ENCODE data around the gene LILRB3.
"Not testable (repeated sequence)": the region's sequence is repeated elsewhere in the genome, so short reads cannot be mapped to it uniquely, and the experiment has no call there.

The LILRB3 gene

DNA sequence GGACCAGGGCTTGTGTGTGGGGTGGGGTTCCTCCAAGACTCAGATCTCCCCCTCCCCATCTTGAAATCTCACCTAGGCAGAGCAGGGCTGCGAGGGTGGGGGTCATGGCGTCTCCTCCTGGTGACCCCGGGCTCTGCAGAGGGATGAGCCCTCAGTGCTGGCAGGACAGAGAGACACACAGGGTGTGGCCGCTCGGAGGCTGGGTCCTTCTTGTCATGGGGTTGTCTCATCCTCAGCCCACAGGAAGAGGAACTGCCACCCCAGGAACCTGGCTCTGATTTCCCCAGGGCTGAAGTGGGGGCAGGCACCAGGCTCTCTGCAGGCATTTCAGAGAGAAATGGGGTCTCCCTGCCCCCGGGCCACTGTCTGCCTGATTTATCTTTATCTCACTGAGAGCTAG is 19.8 kb upstream of the LILRB3 start, which contains the start of gene LILRA6:
Gene LILRA6 (minus strand): TSS at position 145 of the 400 bp plus-strand sequence.
- not testable (repeated sequence) for DNase-seq (ENCODE audit: low read depth)

DNA sequence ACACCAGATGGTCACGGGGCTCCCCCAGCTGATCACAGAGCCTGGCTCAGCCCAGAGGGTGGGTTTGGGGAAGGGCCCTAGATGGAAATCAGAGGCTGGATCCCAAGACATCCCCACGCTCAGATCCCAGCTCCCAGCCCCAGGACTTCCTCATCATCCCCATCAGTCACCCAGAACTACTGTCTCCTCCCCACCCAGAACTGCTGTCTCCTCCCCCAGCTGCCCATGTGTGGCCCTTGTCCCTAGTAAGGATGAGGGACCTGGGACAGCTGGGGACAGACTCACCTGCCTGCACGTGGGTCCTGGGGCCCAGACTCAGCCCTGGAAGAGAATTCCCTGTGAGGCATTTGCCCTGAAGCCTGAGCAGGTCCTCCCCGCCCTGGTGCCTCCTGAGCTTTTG is 19.4 kb upstream of the LILRB3 start:
- DNase-seq (ENCODE audit: low read depth) = not testable (repeated sequence)

DNA sequence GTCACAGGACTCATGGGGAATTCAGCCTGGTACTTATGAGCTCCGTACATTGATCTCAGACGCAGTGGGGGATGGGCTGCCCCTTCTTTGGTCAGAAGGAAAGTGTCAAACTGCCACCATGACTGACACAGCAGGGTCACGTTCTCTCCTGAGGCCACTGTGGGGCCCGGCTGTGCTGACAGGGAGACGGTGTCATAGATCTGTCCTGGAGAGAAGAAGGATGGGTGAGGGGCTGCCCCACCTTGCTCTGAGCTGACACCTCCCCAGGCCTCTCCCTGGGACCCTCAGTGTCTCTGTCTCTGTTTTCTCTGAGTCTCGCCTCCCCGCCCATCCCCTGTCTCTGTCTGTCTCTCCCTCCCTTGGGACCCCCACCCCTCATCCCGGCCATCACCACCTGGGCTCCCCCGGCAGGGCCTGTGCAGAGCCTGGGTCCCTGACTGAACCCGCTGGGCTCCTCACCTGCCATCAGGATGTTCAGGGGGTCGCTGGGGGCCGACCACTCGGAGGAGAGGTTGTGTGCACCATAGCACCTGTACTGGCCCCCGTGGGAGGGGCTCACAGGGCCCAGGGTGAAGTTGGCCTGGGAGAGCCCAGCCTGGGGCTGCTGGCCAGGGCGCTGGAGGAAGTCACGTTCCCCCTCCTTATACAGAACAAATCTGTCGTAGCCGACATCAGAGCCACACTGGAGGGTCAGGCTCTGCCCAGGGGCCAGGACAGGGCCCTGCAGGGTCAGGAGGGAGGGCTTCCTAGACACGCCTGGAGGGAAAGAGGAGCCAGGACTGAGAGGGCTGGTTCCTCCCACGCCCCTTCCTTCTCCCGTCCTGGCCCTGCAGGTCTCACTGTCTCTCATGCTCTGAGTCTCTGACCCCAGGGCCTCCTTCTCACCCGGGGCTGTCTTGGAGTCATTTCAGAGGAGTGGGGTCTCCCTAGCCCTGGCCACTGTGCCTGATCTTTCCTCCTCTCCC is 17.8 kb upstream of the LILRB3 start:
- not testable (repeated sequence) for DNase-seq (ENCODE audit: low read depth)

DNA sequence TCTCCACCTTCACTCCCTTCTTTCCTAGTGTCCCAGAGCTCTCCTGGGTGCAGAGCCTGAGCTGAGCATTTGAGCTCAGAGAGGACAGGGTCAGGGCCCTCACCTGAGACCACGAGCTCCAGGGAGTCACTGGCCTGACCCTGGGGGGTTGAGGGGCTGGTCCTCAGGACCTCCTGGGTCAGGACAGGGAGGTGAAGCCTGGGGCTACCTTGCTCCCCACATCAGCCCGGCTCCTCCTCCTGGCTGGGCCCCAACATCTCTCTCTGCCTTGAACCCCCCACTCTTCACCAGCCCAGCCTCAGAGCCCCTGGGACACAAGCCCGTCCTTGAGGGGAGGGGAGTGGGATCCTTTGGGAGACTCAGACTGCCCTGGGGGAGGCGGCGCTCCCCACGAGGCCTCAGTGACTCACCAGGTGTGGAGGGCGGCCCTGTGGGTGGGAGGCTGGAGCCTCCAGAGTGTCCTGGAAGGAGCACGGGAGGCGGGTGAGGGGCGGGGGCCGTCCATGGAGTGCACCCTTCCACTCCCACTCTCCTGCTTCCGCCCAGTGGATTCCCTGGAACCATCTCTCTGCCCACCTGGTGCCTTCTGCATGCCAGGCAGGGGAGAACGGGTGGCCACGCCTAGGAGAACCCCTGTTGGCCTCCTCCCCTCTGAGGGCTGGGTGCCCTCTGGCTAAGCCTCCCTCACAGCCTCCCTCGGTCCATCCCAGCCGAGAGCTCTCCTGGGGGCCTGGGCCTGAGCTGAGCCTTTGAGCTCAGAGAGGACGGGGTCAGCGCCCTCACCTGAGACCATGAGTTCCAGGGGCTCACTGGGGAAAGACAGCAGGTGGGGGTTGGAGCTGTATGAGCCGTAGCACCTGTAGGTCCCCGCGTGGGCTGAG is 16.9 kb upstream of the LILRB3 start:
- DNase-seq (ENCODE audit: low read depth) = not testable (repeated sequence)

DNA sequence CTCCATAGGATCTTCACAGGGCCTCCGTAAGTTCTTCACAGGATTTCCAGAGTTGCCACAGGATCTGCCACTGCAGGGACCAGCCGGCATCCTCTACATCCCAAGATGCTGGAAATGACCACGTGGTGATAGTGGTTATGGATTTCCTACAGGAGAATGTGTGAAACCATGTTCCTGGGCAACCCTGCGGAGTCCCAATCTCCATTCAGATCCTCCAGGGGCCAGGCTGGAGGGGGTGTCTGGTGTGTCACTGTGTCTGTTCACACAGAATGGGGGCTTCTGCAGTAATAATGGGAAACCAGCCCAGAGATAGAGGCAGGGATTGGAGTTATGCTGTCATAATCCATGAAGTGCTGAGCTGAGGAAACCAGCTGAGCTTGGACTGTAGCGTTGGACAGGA is 11.1 kb upstream of the LILRB3 start:
- no peak for DNase-seq (ENCODE audit: low read depth)

DNA sequence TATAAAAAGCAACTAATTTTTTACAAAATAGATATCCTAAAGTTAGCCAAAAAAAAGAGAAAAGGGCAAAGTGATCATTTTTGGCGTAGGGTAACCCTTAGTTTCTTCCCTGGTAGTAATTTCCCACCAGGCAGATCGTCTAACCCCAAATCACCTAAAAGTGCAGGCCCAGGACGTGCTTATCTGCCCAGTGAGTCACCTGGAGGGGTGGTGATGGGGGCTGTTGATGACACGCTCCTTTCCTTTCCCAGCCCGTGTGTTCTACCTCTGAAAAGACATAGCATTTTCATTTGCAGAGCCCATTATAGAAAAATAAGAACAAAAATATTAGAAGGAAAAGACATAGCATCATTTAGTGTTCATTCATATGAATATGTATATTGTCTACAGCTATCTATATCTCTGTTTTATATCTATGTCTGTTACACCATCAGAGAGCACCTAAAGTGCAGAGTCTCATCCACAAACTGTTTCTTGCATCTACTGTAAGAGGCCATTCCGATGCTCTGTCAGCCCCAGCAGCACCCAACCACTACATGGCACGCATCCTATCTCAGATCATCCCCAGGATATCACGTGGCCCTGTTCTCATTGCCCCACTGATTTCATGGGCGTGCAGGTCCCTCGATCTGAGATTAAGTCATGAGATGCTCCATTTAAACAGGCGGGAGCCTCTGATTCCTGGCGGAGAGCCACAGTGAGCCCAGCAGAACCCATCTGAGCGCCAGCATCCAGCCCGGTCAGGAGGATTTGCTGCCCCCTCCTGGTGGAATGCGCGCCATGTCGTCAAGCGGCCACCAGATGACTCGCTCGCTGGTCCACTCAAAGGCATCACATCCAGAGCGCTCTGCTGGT is 8.5 kb upstream of the LILRB3 start:
- DNase-seq (ENCODE audit: low read depth) = peak; percentile 80

DNA sequence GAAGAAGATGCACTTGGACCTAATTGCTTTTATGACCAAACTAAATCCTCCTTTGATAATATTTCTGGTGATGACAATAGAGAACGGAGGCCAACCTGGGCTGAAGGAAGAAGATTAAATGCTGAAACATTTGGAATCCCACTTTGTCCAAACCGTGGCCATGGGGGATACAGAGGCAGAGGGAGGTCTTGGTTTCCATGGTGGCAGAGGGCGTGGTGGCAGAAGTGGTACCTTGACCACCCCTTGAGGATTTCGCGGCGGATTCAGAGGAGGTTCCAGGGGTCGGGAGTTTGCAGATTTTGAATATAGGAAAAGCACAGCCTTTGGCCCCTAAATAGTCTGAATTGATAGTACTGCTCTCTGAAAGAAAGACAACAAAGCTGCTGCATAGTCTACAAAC is 7.2 kb upstream of the LILRB3 start:
- no peak for DNase-seq (ENCODE audit: low read depth)

DNA sequence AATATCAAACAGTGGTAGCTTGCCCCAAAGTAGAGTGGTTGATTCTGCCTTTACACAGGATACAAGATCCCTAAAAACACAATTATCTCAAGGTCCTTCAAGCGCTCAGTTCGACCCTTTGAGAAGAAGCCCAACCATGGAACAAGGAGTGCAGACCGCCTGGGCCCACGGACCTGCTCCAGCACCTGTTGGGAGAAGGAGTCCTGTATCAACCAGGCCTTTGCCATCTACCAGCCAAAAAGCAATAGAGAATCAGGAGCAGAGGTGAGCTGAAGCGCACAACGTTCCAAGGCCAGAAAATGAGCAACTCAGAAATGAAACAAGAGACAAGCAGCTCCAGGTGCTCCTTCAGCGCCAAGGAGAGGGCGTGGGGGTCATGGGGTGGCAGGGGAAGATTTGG is 6.3 kb upstream of the LILRB3 start:
- DNase-seq (ENCODE audit: low read depth) = no peak

DNA sequence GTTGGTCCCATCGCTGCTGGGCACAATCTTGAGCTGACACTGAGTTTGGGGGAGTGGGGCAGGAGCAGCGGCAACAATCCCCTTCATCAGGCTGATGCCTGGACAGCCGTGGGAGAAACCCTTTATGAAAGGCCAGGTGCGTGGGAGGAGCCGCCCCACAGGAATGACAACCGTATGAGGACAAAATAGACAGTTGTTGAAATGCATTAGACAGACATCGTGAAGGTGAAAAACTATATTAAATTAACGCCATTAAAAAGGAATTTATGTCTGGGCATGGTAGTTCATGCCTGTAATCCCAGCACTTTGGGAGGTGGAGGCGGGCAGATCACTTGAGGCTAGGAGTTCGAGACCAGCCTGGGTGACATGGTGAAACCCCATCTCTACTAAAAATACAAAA is 1.8 kb upstream of the LILRB3 start:
- DNase-seq (ENCODE audit: low read depth) = not testable (repeated sequence)

DNA sequence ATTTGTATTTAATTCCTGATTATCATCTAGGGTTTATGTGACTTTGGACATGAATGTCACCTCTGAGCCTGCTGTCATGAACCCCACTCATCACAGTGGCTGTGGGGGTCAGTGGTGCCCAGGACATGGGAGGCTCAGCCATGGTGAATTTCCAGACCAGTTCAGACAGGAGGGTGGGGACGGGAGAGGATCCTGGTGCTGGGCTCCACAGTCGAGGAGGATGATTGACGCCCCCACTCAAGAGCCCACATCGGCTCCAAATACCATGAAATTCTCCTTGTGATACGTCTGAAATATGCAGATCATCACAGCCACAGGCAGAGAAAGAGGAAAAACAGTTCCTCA is 1.1 kb upstream of the LILRB3 start:
- not testable (repeated sequence) for DNase-seq (ENCODE audit: low read depth)

DNA sequence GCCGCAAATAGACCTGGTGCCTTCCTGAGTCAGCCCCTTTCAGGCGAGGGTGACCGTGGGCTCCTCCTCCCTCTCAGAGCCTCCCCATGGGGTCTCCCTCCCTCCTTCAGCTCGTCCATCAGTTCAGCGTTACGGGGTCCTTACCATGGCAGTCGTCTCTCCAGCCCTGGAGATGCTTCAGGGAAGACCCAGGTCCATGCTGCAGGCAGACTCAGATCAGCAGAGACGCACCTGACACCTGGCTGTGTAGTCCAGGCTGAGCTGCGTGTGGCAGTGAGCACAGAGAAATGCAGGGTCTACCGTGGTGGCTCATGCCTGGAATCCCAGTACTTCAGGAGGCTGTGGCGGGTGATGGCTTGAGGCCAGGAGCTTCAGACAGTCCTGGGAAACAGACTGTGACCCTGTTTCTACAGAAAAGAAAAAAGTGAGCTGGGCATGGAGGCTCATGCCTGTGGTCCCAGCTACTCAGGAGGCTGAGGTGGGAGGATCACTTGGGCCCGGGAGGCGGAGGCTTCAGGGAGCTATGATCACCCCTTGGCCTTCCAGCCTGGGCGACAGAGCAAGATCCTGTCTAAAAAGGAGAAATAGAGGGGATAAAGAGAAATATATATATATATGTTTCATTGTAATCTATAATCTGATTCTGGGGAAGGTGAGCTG is 600 bp upstream of the LILRB3 start:
- not testable (repeated sequence) for DNase-seq (ENCODE audit: low read depth)

DNA sequence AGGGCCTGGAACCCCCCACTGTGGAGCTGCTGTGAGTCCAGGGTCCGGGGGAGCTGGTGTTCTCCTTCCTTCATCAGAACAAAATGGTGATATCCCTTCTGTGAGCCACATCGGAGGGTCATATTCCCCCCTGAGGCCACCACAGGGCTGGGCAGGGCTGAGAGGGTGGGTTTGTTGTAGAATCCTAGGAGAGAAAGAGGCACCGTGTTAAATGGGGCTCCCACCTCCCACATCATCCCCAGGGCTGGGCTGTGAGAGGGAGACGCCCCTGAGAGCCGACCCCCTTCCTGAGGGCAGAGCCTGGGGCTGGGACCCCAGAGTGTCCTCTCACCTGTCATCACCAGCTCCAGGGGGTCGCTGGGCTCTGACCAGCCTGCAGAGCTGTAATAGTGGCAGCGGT is 860 bp downstream of the LILRB3 start:
- DNase-seq (ENCODE audit: low read depth) = not testable (repeated sequence)

DNA sequence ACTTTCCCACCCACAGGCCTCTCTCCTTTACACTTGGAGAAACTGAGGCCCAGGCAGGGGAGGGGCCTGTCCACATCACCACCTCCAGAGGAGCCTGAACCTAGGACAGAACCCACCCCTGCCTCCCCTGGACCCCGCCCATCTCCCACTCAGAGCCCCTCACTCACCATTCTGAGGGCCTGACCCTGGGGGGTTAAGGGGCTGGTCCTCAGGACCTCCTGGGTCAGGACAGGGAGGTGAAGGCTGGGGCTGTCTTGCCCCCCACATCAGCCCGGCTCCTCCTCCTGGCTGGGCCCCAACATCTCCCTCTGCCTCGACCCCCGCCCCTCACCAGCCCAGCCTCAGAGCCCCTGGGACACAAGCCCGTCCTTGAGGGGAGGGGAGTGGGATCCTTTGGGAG is 3.1 kb downstream of the LILRB3 start:
- not testable (repeated sequence) for DNase-seq (ENCODE audit: low read depth)

DNA sequence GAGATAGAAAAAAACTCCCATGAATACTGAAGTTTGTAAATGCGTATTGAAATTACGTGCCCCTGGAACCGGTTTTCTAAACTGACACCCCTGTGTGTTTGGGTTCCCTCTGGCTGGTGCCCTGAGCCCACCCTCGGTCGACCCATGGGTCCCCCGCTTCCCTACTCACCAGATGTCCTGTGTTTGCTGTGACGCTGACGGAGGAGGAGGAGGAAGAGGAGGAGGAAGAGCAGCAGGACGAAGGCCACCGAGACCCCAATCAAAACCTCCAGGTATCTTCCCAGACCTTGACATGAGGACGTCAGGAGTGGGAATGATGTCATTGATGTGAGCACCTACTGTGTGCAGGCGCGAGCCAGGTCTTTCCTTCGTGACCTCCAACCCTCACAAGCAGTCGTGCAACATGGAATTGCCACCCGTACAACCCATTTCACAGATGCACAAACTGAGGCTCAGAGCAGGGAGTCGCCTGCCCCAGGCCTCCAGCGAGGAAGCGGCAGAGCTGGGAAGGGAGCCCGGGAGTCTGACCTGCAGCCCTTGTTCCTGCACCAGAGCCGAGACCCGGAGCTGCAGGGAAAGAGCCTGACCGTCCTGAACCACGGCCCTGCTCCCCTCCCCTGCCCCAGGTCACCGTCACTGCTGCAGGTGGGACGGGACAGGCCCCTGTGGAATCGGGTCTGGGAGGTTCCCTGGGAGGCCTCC is 3.7 kb downstream of the LILRB3 start:
- no peak for DNase-seq (ENCODE audit: low read depth)

DNA sequence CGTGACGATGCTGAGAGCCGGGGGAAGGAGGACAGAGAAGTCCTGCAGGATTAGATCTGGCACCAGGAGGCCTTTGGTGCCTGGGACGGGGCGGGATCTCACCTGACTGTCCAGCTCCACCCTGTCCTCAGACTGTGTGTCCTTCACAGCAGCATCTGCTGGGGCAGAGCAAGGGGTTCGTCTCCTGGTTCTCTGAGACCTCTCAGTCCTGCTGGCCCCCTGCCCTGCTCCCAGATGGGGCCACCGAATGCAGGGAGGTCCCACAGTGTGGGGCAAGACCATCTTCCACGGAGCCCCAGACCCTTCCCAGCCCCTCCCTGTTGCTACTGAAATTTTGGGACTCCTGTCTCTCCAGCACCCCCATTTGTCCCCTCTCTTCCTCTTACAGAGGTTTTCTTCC is 4.5 kb downstream of the LILRB3 start:
- DNase-seq (ENCODE audit: low read depth) = no peak

DNA sequence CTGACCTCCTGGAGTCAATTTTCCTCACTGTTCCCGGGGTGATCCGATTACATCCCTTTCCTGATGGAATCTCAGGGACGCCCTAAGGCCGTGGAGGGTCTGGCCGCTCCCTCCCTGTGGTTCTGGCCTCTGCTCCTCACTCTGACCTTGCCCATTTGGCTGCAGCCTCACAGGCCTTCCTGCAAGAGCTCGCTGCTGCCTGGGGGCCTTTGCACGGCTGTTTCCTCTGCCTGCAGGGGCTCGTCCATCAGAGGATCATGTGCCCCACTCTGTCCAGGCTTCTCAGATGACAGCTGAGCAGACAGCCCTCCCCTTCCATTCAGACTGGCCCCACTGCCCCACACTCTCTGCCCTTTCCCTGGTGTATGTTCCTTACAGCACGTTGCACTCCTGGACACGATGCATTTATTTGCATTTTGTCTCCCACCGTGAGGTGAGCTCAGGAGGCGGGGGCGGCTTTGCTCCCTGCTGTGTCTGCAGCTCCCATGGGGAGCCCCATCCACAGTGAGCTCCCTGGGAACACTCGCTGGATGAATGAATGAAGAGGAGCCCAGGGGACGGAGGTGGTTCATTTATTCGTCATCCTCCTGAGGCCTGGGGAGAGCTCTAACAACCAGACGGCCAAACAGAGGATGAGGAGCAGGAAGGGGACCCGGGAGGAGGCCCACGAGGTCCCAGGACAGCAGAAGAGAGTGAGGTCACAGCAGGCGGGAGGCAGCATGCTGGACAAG is 5.1 kb downstream of the LILRB3 start:
- not testable (repeated sequence) for DNase-seq (ENCODE audit: low read depth)

DNA sequence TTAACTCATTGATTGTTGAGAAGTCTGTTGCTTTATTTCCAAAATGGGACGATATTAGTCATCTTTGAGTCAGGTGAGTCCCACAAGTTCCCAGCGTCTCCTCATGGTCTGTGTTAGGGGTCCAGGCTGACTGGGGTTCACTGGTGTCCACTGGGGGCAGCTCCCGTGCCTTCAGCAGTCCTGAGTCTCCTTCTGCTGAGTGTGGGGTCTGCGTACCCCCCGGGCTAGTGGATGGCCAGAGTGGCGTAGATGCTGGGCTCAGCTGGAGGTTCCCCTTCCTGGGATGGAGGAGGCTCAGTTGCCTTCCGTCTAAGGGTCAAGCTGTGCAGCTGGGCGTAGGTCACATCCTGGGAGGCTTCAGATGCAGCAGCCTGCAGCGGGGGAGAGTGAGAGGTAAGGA is 5.9 kb downstream of the LILRB3 start:
- no peak for DNase-seq (ENCODE audit: low read depth)

DNA sequence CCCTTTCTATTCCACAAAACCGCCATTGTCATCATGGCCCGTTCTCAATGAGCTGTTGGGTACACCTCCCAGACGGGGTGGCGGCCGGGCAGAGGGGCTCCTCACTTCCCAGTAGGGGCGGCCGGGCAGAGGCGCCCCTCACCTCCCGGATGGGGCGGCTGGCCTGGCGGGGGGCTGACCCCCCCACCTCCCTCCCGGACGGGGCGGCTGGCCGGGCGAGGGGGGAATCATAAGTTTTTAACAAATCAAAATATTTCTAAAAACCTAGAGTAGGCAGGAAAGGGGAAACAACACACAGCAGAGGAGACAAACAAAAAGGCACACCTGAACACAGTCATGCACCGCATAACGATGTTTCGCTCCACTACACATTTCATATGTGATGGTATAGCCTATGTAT is 8.1 kb downstream of the LILRB3 start:
- not testable (repeated sequence) for DNase-seq (ENCODE audit: low read depth)

DNA sequence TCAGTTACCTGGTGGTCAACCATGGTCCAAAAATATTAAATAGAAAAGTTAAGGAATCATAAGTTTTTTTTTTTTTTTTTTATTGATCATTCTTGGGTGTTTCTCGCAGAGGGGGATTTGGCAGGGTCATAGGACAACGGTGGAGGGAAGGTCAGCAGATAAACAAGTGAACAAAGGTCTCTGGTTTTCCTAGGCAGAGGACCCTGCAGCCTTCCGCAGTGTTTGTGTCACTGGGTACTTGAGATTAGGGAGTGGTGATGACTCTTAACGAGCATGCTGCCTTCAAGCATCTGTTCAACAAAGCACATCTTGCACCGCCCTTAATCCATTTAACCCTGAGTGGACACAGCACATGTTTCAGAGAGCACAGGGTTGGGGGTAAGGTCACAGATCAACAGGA is 8.6 kb downstream of the LILRB3 start:
- DNase-seq (ENCODE audit: low read depth) = not testable (repeated sequence)

DNA sequence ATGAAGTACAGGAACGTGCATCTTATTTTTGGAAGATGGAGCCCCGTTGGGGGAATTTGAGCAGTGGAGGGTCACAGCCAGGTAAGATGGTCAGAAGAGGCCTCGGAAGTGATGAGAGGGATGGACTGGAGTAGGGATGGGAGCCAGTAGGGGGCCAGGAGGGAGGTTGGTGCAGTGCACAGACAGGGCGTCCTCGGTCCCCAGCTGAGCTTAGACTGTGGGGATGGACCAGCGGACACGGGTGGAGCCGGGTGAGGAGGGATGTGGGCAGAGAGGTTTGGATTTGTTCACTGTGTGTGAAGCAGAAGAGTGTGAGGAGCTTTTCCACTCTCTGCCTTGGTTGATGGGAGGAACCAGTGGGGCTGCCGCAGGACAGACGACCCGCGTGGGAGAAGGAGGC is 11.6 kb downstream of the LILRB3 start:
- DNase-seq (ENCODE audit: low read depth) = no peak

All from stimulated activated CD8-positive, alpha-beta memory T cell treated with anti-CD3 and anti-CD28 coated beads, Interleukin-4, amount 100 ng/mL, for 24 hours (primary cell).